ENCODE data around the gene CSNK1G1.
"Not testable (repeated sequence)": the region's sequence is repeated elsewhere in the genome, so short reads cannot be mapped to it uniquely, and the experiment has no call there.

The CSNK1G1 gene

GRCh38 chr15:64355944-64356709, at the start of gene CSNK1G1:
Gene CSNK1G1, minus strand, starts transcription at chr15:64356173. Its CDS starts 55,674 bp downstream, at chr15:64300499.
- Histone ChIP-seq H3K9me3 (ENCODE audit: insufficient read depth, low read depth, low read length) (no peaks in the 10 kb centered on the region), H3K27ac (ENCODE audit: low read length) (no peak within 1 kb of the TSS), H3K36me3 (ENCODE audit: insufficient read depth, low read depth, low read length) (peaks cover 4% of the 10 kb centered on the region; the same call in 1 of the 2 replicates), H3K27me3 (ENCODE audit: insufficient read depth, low read length) (no peaks in the 10 kb centered on the region), H3K4me1 (ENCODE audit: insufficient read depth, low read length) (peaks cover 7% of the 10 kb centered on the region), H3K9ac (ENCODE audit: low read depth, low read length) (peak within 1 kb of the TSS; percentile 77), H3K4me3 (ENCODE audit: low read length) (peak within 1 kb of the TSS; percentile 96)

GRCh38 chr15:64400583-64400982, 44.6 kb upstream of the CSNK1G1 start:
- peaks cover 68% of the 10 kb centered on the region for H3K36me3 ChIP-seq (ENCODE audit: insufficient read depth, low read depth, low read length)

GRCh38 chr15:64398575-64398974, 42.6 kb upstream of the CSNK1G1 start:
- H3K9ac ChIP-seq (ENCODE audit: low read depth, low read length) = no peak overlapping the region
- no peak overlapping the region for H3K4me3 ChIP-seq (ENCODE audit: low read length)
- H3K36me3 ChIP-seq (ENCODE audit: insufficient read depth, low read depth, low read length) = peaks cover 67% of the 10 kb centered on the region
- H3K27ac ChIP-seq (ENCODE audit: low read length) = no peak overlapping the region
- H3K27me3 ChIP-seq (ENCODE audit: insufficient read depth, low read length) = no peaks in the 10 kb centered on the region
- H3K4me1 ChIP-seq (ENCODE audit: insufficient read depth, low read length) = no peaks in the 10 kb centered on the region
- no peaks in the 10 kb centered on the region for H3K9me3 ChIP-seq (ENCODE audit: insufficient read depth, low read depth, low read length)

More at GRCh38 chr15:64400583-64400982, 44.6 kb upstream of the CSNK1G1 start:
- Histone ChIP-seq H3K9ac (ENCODE audit: low read depth, low read length) (no peak overlapping the region), H3K27me3 (ENCODE audit: insufficient read depth, low read length) (no peaks in the 10 kb centered on the region), H3K4me3 (ENCODE audit: low read length) (no peak overlapping the region), H3K4me1 (ENCODE audit: insufficient read depth, low read length) (no peaks in the 10 kb centered on the region), H3K9me3 (ENCODE audit: insufficient read depth, low read depth, low read length) (no peaks in the 10 kb centered on the region), H3K27ac (ENCODE audit: low read length) (no peak overlapping the region)

GRCh38 chr15:64396789-64397188, 40.8 kb upstream of the CSNK1G1 start:
- Histone ChIP-seq H3K36me3 (ENCODE audit: insufficient read depth, low read depth, low read length) (peaks cover 61% of the 10 kb centered on the region), H3K27ac (ENCODE audit: low read length) (no peak overlapping the region), H3K27me3 (ENCODE audit: insufficient read depth, low read length) (no peaks in the 10 kb centered on the region), H3K9me3 (ENCODE audit: insufficient read depth, low read depth, low read length) (no peaks in the 10 kb centered on the region), H3K9ac (ENCODE audit: low read depth, low read length) (no peak overlapping the region), H3K4me1 (ENCODE audit: insufficient read depth, low read length) (no peaks in the 10 kb centered on the region), H3K4me3 (ENCODE audit: low read length) (no peak overlapping the region)

DNA sequence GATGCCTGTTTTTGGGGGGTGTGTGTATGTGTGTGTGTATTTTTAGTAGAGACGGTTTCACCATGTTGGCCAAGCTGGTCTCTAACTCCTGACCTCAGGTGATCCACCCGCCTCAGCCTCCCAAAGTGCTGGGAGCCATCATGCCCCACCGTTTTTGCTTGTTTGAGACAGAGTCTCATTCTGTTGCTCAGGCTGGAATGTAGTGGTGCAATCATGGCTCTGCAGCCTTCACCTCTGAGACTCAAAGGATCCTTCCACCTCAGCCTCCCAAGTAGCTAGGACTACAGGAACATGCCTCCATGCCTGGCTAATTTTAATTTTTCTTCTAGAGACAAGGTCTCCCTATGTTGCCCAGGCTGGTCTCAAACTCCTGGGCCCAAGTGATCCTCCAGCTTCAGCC, 36.5 kb upstream of the CSNK1G1 start:
- not testable (repeated sequence) for H3K27ac ChIP-seq (ENCODE audit: low read length); H3K4me1 ChIP-seq (ENCODE audit: insufficient read depth, low read length); H3K4me3 ChIP-seq (ENCODE audit: low read length)

DNA sequence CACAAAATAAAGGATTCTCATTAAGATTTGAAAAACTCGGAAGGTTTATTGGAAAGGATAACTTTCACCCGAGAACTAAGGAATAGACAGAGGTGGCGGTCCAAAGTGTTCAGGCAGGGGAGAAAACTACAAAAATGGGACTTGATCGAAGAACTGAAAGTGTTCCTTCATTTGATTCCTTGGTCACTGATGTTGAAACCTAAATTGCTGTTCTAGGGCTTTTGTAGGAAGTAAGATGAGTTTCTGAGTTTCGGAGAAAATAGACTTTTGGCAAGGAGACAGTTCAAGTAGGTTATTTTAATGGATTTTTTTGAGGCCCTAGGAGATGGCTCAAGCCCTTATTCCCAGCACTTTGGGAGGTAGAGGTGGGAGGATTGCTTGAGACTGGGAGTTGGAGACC, 33.1 kb upstream of the CSNK1G1 start:
- no peaks in the 10 kb centered on the region for H3K9me3 ChIP-seq (ENCODE audit: insufficient read depth, low read depth, low read length)
- H3K4me3 ChIP-seq (ENCODE audit: low read length) = no peak overlapping the region; the same call in 1 of the 2 replicates
- H3K9ac ChIP-seq (ENCODE audit: low read depth, low read length) = no peak overlapping the region

More for the DNA sequence above, 36.5 kb upstream of the CSNK1G1 start:
- H3K27me3 ChIP-seq (ENCODE audit: insufficient read depth, low read length); H3K9ac ChIP-seq (ENCODE audit: low read depth, low read length); H3K9me3 ChIP-seq (ENCODE audit: insufficient read depth, low read depth, low read length): not testable (repeated sequence)
- H3K36me3 ChIP-seq (ENCODE audit: insufficient read depth, low read depth, low read length) = peaks cover 26% of the 10 kb centered on the region

GRCh38 chr15:64387562-64388168, 31.7 kb upstream of the CSNK1G1 start, which contains the start of gene TRIP4:
Gene TRIP4, plus strand, starts transcription at chr15:64387836. Its CDS starts 28 bp downstream, at chr15:64387864.
- Histone ChIP-seq H3K9ac (ENCODE audit: low read depth, low read length) (peak within 1 kb of the TSS; percentile 90), H3K27ac (ENCODE audit: low read length) (no peak within 1 kb of the TSS), H3K4me1 (ENCODE audit: insufficient read depth, low read length) (no peaks in the 10 kb centered on the region), H3K36me3 (ENCODE audit: insufficient read depth, low read depth, low read length) (no peaks in the 10 kb centered on the region), H3K4me3 (ENCODE audit: low read length) (peak within 1 kb of the TSS; percentile 93), H3K9me3 (ENCODE audit: insufficient read depth, low read depth, low read length) (no peaks in the 10 kb centered on the region), H3K27me3 (ENCODE audit: insufficient read depth, low read length) (no peaks in the 10 kb centered on the region; the same call in 1 of the 2 replicates)

More for the DNA sequence above, 33.1 kb upstream of the CSNK1G1 start:
- Histone ChIP-seq H3K36me3 (ENCODE audit: insufficient read depth, low read depth, low read length) (no peaks in the 10 kb centered on the region), H3K27me3 (ENCODE audit: insufficient read depth, low read length) (no peaks in the 10 kb centered on the region; the same call in 1 of the 2 replicates), H3K4me1 (ENCODE audit: insufficient read depth, low read length) (no peaks in the 10 kb centered on the region), H3K27ac (ENCODE audit: low read length) (no peak overlapping the region)

DNA sequence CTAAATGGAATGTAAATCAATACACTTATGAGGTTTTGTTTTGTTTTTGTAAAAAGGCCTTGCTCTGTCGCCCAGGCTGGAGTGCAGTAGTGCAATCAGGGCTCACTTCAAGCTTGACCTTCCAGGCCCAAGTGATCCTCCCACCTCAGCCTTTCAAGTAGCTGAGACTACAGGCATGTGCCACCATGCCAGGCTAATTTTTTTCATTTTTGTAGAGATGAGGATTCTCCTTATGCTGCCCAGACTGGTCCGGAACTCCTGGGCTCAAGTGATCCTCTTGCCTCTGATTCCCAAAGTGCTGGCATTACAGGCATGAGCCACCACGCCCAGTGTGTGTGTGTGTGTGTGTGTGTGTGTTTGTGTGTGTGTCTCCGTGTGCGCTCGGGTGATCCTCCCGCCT, 30.3 kb upstream of the CSNK1G1 start:
- Histone ChIP-seq H3K4me3 (ENCODE audit: low read length) (no peak overlapping the region), H3K36me3 (ENCODE audit: insufficient read depth, low read depth, low read length) (no peaks in the 10 kb centered on the region), H3K27me3 (ENCODE audit: insufficient read depth, low read length) (no peaks in the 10 kb centered on the region; the same call in 1 of the 2 replicates), H3K9me3 (ENCODE audit: insufficient read depth, low read depth, low read length) (no peaks in the 10 kb centered on the region), H3K9ac (ENCODE audit: low read depth, low read length) (no peak overlapping the region), H3K27ac (ENCODE audit: low read length) (no peak overlapping the region), H3K4me1 (ENCODE audit: insufficient read depth, low read length) (no peaks in the 10 kb centered on the region)

DNA sequence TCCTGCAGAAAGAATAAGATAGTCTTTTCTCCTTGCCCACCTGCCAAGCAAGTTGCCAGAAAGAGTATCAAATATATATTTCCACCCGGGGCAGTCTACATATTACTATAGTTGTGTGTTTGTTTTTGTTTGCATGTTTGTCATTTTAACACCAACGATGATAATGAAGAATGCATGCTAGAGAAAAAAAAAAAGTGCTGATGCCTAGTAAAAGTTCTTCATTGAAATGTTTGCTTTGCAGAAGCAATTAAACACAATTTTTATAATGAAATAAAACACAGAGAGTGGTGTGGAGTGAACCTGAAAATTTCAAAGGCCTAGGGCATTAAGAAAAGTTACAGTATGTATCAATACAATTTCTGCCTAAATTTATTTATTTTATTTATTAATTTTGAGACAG, 27.8 kb upstream of the CSNK1G1 start:
- H3K4me1 ChIP-seq (ENCODE audit: insufficient read depth, low read length) = no peaks in the 10 kb centered on the region
- H3K27me3 ChIP-seq (ENCODE audit: insufficient read depth, low read length) = no peaks in the 10 kb centered on the region; the same call in 1 of the 2 replicates
- H3K27ac ChIP-seq (ENCODE audit: low read length) = no peak overlapping the region
- 0 out of 2 replicates have a peak, but pooled peaks cover 5% of the 10 kb centered on the region for H3K36me3 ChIP-seq (ENCODE audit: insufficient read depth, low read depth, low read length)
- no peaks in the 10 kb centered on the region for H3K9me3 ChIP-seq (ENCODE audit: insufficient read depth, low read depth, low read length)
- no peak overlapping the region for H3K9ac ChIP-seq (ENCODE audit: low read depth, low read length)
- H3K4me3 ChIP-seq (ENCODE audit: low read length) = no peak overlapping the region

- Histone ChIP-seq H3K27ac (ENCODE audit: low read length) (no peak within 1 kb of the TSS), H3K36me3 (ENCODE audit: insufficient read depth, low read depth, low read length) (peaks cover 15% of the 10 kb centered on the region), H3K27me3 (ENCODE audit: insufficient read depth, low read length) (no peaks in the 10 kb centered on the region; the same call in 1 of the 2 replicates), H3K4me1 (ENCODE audit: insufficient read depth, low read length) (no peaks in the 10 kb centered on the region), H3K9ac (ENCODE audit: low read depth, low read length) (peak within 1 kb of the TSS; percentile 94), H3K4me3 (ENCODE audit: low read length) (peak within 1 kb of the TSS; percentile 89), H3K9me3 (ENCODE audit: insufficient read depth, low read depth, low read length) (no peaks in the 10 kb centered on the region)
These were observed 25.2 kb upstream of the CSNK1G1 start, which contains the start of gene PCLAF for GRCh38 chr15:64381000-64381751. Gene PCLAF, minus strand, starts transcription at chr15:64381441. Its CDS starts 70 bp downstream, at chr15:64381371.

DNA sequence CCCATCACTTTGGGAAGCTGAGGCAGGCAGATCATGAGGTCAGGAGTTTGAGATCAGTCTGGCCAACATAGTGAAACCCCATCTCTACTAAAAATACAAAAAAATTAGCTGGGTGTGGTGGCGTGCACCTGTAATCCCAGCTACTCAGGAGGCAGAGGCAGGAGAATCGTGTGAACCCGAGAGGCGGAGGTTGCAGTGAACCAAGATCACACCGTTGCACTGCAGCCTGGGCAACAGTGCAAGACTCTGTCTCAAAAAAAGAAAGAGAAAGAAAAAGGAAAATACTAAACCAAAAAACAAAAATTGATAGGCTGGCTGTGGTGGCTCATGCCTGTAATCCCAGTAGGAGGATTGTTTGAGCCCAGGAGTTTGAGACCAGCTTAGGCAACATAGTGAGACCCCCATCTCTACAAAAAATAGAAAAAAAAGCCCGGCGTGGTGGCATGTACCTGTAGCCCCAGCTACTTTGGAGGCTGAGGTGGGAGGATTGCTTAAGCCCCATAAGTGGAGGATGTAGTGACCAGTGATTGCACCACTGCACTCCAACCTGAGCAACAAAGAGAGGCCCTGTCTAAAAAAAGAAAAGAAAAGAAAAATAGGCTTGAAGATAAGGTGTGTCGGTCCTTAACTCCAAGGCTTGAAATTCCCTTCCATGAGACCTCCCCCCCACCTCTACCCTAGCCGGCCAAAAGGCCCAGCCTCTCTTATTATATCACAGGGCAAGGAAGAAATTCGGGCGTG, 24.3 kb upstream of the CSNK1G1 start:
- not testable (repeated sequence) for H3K4me1 ChIP-seq (ENCODE audit: insufficient read depth, low read length); H3K27ac ChIP-seq (ENCODE audit: low read length); H3K9me3 ChIP-seq (ENCODE audit: insufficient read depth, low read depth, low read length)

More for the DNA sequence above, 24.3 kb upstream of the CSNK1G1 start:
- Histone ChIP-seq H3K36me3 (ENCODE audit: insufficient read depth, low read depth, low read length) (peaks cover 23% of the 10 kb centered on the region), H3K9ac (ENCODE audit: low read depth, low read length) (peak overlapping the region; percentile 94), H3K4me3 (ENCODE audit: low read length) (peak overlapping the region; percentile 89)
- H3K27me3 ChIP-seq (ENCODE audit: insufficient read depth, low read length) = not testable (repeated sequence)
